Stimulated activated CD4-positive, alpha-beta T cell treated with anti-CD3 and anti-CD28 coated beads, Interleukin-12 subunit alpha, Interleukin-12 subunit beta, amount 100 ng/mL, for 4 hours (primary cell): Measurements from ENCODE around the gene C2orf92.
"Not testable (repeated sequence)": the region's sequence is repeated elsewhere in the genome, so short reads cannot be mapped to it uniquely, and the experiment has no call there.

Source experiments
- DNase-seq: peaks from one replicate; pipeline ENCODE4 v3.0.0-alpha.2; 2020

Gene C2orf92

GRCh38 chr2:97697252-97698235, 28.0 kb downstream of the C2orf92 start:
- DNase-seq, result peak; percentile 97

GRCh38 chr2:97698530-97698929, 29.0 kb downstream of the C2orf92 start:
- DNase-seq, result no peak

GRCh38 chr2:97699765-97700444, 30.4 kb downstream of the C2orf92 start:
- peak; percentile 63 for DNase-seq

GRCh38 chr2:97701186-97701585, 31.7 kb downstream of the C2orf92 start:
- DNase-seq, result no peak

- no peak for DNase-seq
Measured at GRCh38 chr2:97701851-97702465, 32.4 kb downstream of the C2orf92 start.

GRCh38 chr2:97702731-97703470, 33.4 kb downstream of the C2orf92 start:
- no peak for DNase-seq

- no peak for DNase-seq
Measured at GRCh38 chr2:97703741-97704140, 34.2 kb downstream of the C2orf92 start.

- DNase-seq, result no peak
Measured at GRCh38 chr2:97704989-97705388, 35.5 kb downstream of the C2orf92 start.

- DNase-seq, result no peak
Measured at GRCh38 chr2:97706112-97706511, 36.6 kb downstream of the C2orf92 start.

GRCh38 chr2:97706708-97707345, 37.3 kb downstream of the C2orf92 start:
- DNase-seq, result no peak

GRCh38 chr2:97707362-97708047, 38.0 kb downstream of the C2orf92 start:
- DNase-seq, result no peak

GRCh38 chr2:97708048-97708380, 38.5 kb downstream of the C2orf92 start:
- no peak for DNase-seq

- DNase-seq, result no peak
Measured at GRCh38 chr2:97708608-97709007, 39.1 kb downstream of the C2orf92 start.

GRCh38 chr2:97711394-97711711, 41.8 kb downstream of the C2orf92 start:
- no peak for DNase-seq

- DNase-seq, result not testable (repeated sequence)
Measured at GRCh38 chr2:97712175-97712574, 42.7 kb downstream of the C2orf92 start.

GRCh38 chr2:97712693-97713295, 43.3 kb downstream of the C2orf92 start:
- DNase-seq, result peak; percentile 32

- DNase-seq, result peak; percentile 55
Measured at GRCh38 chr2:97713296-97714083, 44.0 kb downstream of the C2orf92 start, which contains the start of gene ZAP70. TSS of gene ZAP70 (plus strand) at chr2:97713576. CDS start at chr2:97724037, 10,461 bp downstream.

- DNase-seq, result peak; percentile 21
Measured at GRCh38 chr2:97714084-97714949, 44.8 kb downstream of the C2orf92 start.

- no peak for DNase-seq
Measured at GRCh38 chr2:97714950-97715652, 45.6 kb downstream of the C2orf92 start.
